ENCODE data around the gene NID2. TPM values are rescaled to one million over a fixed set of nuclear protein-coding genes. Genes with fewer than 3 reads are reported as not detected.

NID2 gene
- total and polyA plus RNA-seq, 4 donors, result 2.3 to 23.3 (median 10.1) TPM

Other genes starting within 250 kb of the NID2 start
- gene GNG2, start 208.4 kb downstream of the NID2 start, total RNA-seq, result 10 to 100 TPM in 1 of 2 donors, 1 to 10 TPM in 1; 5.2 to 11.2 TPM
- gene GNG2, start 208.4 kb downstream of the NID2 start, polyA plus RNA-seq, result 1 to 10 TPM; 3.5 to 3.7 TPM
- gene RTRAF, start 79.5 kb downstream of the NID2 start, total RNA-seq, result 100 to 1,000 TPM in 1 of 2 donors, 10 to 100 TPM in 1; 21.6 to 119 TPM
- gene RTRAF, start 79.5 kb downstream of the NID2 start, polyA plus RNA-seq, result 10 to 100 TPM; 52.5 to 80.6 TPM
- gene PTGDR, start 198.6 kb upstream of the NID2 start, total RNA-seq, result 1 to 10 TPM in 1 of 2 donors, under 1 TPM in 1; 0.42 to 1.4 TPM
- under 1 TPM; 0.14 to 0.46 TPM for gene PTGDR, start 198.6 kb upstream of the NID2 start, polyA plus RNA-seq
- gene PTGER2, start 245.3 kb upstream of the NID2 start, total RNA-seq, result 1 to 10 TPM in 1 of 2 donors, under 1 TPM in 1; 0.75 to 1.9 TPM
- gene PTGER2, start 245.3 kb upstream of the NID2 start, polyA plus RNA-seq, result under 1 TPM; 0.36 to 0.87 TPM

Measured in liver (tissue), 4 donors.